GM12872 (cell line): ENCODE data around the gene ITGA11.

Experiments
- CTCF ChIP-seq: IDR thresholded peaks from 3 replicates; pipeline ENCODE4 v1.5.1; 2011; ENCODE audit warnings: low read depth, mild to moderate bottlenecking, low read length, moderate library complexity; ENCODE audit not compliant: insufficient read depth

The ITGA11 gene

GRCh38 chr15:68387381-68388143, 44.4 kb downstream of the ITGA11 start:
- no peak for TF ChIP-seq CTCF

DNA sequence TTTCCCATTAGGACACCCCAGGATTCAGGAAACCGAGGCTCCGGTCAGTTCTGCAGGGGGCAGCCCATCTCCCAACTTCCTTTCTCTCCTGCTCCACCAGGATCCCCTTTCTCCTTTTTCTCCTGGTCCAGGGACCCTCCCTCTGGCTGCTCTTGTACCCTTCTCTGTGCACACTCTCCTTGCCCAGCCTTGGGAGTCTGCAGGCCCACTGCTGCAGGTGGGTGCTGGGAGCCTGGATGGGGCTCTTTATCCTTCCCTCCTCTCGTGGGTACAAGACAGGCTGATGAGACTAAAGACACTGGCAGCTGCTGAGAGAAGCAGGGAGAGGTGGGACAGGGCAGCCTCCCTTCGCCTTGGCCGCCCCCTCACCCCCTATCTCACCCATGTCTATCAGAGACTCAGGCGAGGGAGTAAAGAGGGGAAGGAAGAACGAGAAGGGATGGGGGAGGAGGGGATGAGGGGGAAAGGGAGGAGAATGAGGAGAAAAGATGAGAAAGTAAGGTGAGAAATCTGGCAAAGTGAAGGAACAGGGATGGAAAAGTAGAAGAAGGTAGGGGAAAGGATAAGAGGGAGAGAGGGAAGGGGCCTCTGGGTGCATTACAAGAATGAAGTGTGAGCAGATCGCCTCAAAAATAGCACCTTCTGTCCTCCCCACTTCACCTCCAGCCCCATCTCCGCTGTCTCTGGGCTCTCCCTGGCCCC, 45.2 kb downstream of the ITGA11 start:
- TF ChIP-seq CTCF = no peak

GRCh38 chr15:68385671-68386586, 46.0 kb downstream of the ITGA11 start:
- TF ChIP-seq CTCF = no peak

DNA sequence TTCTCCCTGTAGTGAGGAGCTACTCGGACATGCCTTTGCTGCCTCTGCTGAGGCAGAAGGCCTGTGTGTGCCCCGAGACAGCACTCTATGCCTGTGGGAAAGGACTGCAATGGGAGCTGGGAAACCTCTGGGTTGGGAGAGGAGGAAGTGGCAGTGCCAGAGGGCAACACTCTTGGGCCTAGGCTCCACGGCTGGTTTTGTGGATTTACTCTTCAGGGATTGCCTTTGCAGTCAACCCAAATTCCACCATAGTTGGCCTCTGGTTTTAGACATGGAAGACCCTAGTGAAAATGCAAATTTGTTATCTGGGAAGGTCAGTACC, 46.8 kb downstream of the ITGA11 start:
- TF ChIP-seq CTCF = no peak

DNA sequence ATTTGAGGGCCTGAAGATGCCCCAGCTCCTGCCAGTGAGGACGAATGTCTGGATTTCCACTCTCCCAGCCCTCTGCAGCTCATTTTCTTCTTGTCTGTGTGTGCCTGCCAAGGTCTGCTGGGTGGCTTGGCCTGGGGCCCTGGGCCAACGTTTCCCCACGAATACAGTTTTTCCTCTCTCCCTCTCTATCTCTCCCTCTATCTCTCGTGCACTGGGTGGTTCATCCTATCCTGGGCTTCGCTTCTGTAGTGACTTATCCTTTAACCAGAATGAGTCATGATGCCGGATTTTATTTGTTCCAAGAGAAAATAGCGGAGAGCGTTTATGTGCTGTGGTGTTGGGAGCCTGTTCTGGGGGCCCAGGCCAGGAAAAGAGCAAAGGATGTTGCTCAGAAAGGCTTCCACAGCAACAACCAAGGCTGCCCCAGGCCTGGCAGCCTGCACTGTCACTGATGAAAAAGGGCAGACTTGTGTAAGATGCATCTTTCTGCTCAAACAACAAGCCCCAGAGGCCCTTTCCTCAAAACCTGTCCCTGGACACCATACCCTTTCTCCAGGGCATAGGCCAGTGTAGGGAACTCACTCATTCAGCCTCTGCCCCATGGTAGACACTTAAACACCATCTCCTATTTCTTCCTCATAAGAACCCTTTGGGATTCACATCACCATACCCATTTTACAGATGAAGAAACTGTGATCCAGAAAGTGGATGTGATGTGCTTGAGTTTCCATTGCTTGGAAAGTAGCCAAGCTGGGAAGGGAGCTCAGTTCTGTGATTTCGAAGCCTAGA, 47.3 kb downstream of the ITGA11 start:
- no peak for TF ChIP-seq CTCF

DNA sequence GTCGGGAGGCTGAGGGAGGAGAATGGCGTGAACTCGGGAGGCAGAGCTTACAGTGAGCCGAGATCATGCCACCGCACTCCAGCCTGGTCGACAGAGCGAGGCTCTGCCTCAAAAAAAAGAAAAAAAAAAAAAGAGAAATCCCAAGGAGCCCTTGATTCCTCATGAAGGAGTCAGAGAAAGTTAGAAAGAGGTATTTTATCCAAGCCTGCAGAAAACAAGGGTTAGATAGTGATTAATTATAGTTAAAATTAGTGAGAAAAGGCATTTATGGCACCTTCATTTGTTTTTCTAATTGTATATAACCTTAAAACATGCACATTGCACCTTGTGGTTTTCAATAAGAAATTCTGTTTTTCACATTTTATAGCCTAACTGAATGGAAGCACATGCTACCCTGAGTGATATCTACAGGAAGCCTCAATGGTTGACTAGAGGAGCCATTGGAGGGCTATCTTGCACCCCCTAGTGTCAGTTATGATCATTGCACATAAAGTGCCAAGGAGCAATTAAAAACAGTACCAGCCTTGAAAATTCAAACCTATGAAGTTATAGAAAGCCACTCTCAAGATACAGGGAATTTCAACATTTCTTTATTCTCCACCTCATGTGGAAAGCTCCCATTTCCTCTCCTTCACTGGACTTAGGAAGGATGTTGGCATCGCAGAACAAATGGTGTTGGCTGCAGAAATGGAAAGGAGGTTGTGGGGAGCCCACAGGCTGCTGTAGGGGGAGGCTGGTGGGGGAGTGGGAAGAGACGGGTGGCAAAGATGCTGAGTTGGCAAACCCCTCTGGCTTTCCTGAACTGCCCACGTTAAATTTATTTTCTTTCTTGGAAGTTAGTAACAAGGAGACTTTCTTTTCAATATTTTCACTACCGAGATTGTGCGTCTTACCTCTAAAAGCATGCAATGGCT, 48.5 kb downstream of the ITGA11 start:
- TF ChIP-seq CTCF = peak; percentile 77
